CD4-positive, alpha-beta T cell treated with Interleukin-21 for 1 hour (primary cell): Measurements from ENCODE around the gene RPS4Y2.

Experiments used
- DNase-seq: peaks from one replicate; pipeline ENCODE4 v3.0.0-alpha.2; 2020

Gene RPS4Y2

GRCh38 chrY:20755808-20756207 is at the start of gene RPS4Y2:
Gene RPS4Y2, plus strand, starts transcription at chrY:20756108. Its CDS starts 56 bp downstream, at chrY:20756164.
- DNase-seq = no peak

- no peak for DNase-seq
Measured at GRCh38 chrY:20714391-20714790, 41.5 kb upstream of the RPS4Y2 start.

DNA sequence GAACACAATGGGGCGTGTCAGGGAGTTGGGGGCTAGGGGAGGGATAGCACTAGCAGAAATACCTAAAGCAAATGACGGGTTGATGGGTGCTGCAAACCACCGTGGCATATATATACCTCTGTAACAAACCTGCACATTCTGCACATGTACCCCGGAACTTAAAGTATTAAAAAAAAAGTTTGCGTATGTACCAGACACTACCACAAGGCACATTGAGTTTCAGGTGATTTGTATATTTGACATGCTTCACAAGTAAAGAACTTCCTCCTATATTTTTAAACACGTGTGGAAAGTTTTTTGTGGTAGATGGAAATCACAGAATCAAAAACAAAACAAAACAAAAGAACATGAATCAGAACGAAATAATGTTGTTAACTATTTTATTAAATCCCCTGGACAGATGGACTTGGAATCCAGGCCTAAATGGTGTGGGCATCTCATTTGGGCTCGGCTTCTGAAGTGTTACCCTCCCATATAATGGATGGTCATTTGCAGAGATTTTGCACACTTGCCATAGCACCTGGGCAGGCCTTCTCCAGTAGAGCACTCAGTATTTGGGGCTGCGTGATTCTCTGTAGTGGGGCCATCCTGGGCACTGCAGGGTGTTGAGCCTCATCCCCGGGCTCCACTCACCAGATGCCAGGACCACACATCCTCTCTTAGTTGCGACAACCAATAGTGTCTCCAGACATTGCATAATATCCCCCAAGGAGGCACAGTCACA is 29.6 kb upstream of the RPS4Y2 start:
- DNase-seq = no peak

GRCh38 chrY:20735200-20735599 is 20.7 kb upstream of the RPS4Y2 start:
- no peak for DNase-seq

GRCh38 chrY:20739806-20740205 is 16.1 kb upstream of the RPS4Y2 start:
- DNase-seq = no peak

GRCh38 chrY:20740609-20741008 is 15.3 kb upstream of the RPS4Y2 start:
- DNase-seq = peak; percentile 2

GRCh38 chrY:20745060-20745459 is 10.8 kb upstream of the RPS4Y2 start:
- DNase-seq = peak; percentile 8

DNA sequence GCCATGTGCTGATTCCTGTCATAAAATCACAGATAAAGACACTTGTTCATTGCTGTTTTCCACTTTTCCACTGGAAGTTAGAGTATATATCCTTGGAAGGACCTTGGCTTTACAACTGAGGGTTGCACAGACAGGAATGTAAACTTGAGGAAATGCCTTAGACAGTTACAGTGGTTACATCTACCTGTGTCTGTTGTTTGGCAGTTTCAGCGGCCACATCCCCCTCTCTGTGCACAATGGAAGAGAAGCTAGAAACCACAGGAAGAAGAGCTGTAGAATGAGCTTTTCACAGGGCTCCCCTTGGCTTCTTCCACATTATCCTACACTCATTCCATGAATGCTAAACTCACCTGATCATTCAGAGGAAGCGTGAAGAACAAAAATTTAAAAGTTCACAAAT is 9.0 kb upstream of the RPS4Y2 start:
- peak; percentile 0 for DNase-seq

GRCh38 chrY:20763869-20764268 is 8.0 kb downstream of the RPS4Y2 start:
- peak; percentile 5 for DNase-seq

DNA sequence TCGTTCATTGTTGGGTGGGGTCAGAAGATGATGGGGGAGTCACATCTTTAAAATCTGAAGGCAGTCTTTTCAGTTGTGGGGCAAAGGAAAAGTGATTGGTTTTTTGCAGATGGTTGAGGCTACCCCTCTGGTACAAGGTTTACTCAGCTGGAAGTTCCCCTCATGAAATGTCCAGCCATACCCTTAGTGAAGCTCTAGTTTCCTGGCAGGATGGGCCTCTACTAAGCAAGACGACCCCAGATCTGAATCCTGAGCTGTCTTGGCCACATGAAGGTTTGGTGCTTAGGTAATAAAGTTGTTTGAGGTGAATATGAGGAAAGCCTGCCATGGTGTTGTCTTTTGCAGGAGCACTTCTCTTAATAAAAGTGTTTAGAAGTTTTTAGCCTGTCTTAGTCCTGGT is 9.2 kb downstream of the RPS4Y2 start:
- DNase-seq = no peak

- DNase-seq = no peak
Measured at GRCh38 chrY:20770755-20771154, 14.8 kb downstream of the RPS4Y2 start.

DNA sequence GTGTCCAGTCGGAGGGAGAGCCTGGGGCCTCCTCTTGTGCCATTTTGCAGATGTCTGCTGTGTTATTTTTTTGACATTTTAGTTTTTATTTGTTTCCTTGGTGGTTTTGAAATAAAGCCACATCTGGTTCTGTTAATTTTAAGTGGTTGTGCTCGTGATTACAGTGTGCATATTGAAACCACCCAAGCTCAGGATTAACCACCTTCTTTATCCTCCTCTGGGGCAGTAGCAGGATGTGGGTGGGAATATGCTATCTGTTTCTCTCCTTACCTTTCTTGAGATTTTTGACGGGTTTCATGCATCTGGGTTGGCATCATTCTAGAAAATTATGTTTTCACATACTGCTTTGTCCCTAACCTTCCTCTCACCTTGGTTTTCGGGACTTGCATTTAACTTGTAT is 20.2 kb downstream of the RPS4Y2 start:
- no peak for DNase-seq

GRCh38 chrY:20780104-20780654 is 24.3 kb downstream of the RPS4Y2 start:
- no peak for DNase-seq

DNA sequence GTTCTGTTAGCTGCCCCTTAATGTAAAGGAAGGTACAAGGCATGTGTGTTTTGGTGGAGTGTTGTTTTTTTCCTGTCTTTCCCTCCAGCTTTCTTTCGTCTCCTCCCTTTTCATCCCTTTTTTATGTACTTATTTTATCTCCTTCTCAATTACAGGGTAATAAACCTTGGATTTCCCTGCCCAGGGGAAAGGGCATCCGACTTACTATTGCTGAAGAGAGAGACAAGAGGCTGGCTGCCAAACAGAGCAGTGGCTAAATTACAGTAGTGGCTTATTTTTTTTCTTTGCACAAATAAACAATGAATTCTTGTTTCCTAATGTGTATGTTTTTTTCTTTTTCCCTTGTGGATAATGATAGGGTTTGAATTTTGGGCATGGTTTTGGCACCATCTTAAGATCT is 24.9 kb downstream of the RPS4Y2 start:
- no peak for DNase-seq

GRCh38 chrY:20781408-20781807 is 25.5 kb downstream of the RPS4Y2 start:
- no peak for DNase-seq

GRCh38 chrY:20784965-20785364 is 29.1 kb downstream of the RPS4Y2 start:
- no peak for DNase-seq

GRCh38 chrY:20787076-20787475 is 31.2 kb downstream of the RPS4Y2 start:
- DNase-seq = no peak

- peak; percentile 30 for DNase-seq
Measured at GRCh38 chrY:20798351-20799049, 42.6 kb downstream of the RPS4Y2 start.

- DNase-seq = no peak
Measured at GRCh38 chrY:20802659-20803058, 46.8 kb downstream of the RPS4Y2 start.

GRCh38 chrY:20806243-20806642 is 50.3 kb downstream of the RPS4Y2 start:
- DNase-seq = no peak

- peak; percentile 23 for DNase-seq
Measured at GRCh38 chrY:20813459-20813858, 57.6 kb downstream of the RPS4Y2 start.

GRCh38 chrY:20814794-20815193 is 58.9 kb downstream of the RPS4Y2 start:
- DNase-seq = no peak

- no peak for DNase-seq
Measured at GRCh38 chrY:20817067-20817466, 61.2 kb downstream of the RPS4Y2 start.
